HuH-7 (cell line): ENCODE measurements around the gene FIGN.

Experiments used
- DNase-seq: peaks from one replicate; pipeline ENCODE4 v3.0.0; 2011; ENCODE audit warnings: low spot score

Gene FIGN, protein sequence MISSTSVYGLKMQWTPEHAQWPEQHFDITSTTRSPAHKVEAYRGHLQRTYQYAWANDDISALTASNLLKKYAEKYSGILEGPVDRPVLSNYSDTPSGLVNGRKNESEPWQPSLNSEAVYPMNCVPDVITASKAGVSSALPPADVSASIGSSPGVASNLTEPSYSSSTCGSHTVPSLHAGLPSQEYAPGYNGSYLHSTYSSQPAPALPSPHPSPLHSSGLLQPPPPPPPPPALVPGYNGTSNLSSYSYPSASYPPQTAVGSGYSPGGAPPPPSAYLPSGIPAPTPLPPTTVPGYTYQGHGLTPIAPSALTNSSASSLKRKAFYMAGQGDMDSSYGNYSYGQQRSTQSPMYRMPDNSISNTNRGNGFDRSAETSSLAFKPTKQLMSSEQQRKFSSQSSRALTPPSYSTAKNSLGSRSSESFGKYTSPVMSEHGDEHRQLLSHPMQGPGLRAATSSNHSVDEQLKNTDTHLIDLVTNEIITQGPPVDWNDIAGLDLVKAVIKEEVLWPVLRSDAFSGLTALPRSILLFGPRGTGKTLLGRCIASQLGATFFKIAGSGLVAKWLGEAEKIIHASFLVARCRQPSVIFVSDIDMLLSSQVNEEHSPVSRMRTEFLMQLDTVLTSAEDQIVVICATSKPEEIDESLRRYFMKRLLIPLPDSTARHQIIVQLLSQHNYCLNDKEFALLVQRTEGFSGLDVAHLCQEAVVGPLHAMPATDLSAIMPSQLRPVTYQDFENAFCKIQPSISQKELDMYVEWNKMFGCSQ

GRCh38 chr2:163735685-163736432 is at the start of gene FIGN:
Gene FIGN, minus strand, starts transcription at chr2:163736008. Its CDS starts 1,081 bp downstream, at chr2:163734927.
- peak; percentile 77 for DNase-seq

GRCh38 chr2:163785162-163785561 is 49.4 kb upstream of the FIGN start:
- DNase-seq, result no peak

DNA sequence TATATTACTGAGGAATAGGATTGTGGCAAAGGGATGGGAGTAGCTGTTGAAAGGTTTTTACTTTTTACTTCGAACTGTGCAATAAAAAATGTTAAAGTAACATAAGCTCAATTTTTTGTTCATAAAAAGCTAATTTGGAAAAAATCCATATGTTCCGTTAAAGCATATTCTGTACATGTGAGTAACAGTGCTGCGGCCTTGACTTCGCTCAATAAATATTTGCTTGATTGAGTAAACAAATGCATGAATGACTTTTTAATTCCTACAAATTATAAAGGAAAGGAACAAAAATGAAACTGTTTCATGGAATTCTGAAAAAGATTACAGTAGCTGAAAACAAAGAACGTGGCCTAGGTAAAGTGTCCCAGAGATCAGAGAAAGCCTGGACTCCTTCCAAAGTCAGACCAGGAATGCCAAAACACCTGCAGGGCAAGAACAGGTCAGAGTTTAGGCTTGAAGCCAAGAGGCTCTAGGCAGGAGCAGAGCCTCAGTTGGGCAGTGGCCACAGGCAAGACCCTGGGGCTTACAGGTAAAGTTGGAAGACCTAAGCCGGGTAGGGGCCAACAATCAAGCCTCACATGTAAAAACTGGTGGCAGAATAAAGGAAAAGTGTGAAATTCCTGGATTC is 44.3 kb upstream of the FIGN start:
- DNase-seq, result no peak

GRCh38 chr2:163778045-163778781 is 42.4 kb upstream of the FIGN start:
- DNase-seq, result no peak

DNA sequence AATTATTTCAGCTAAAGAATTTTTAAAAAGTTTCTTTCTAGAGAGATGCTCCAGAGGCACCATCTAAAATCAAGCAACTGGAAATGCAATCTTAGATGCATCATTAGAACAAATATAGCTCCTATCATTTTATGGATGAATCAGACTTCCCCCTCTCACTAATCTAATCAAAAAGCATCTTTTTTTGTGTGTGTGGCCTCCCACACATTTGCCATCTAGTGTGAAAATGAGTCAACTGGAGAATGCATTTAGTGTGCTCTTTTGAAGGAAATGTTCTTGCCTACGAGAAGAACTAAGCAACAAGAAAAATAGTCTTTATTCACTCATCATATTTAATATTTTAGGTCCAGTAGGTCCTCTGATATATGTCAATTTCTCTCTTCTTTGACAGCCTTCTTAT is 39.5 kb upstream of the FIGN start:
- DNase-seq, result no peak

DNA sequence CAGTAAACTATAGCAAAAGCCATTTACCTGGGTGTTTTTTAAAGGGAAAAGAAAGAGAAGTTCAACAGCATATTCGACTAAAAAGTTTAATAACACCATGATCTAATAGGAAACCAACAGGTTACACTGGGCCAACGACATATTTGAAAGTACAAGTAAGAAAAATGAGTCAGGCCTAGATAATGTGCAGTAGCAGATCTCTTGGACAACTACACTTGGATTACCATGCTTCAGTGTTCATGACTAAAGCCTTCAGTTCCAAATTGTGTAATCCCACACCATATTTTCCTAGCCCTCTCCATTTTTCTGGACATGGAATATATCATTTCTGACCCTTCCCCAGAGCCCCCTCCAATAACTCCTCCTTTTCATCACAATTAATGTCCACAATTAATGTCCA is 39.1 kb upstream of the FIGN start:
- DNase-seq, result no peak

DNA sequence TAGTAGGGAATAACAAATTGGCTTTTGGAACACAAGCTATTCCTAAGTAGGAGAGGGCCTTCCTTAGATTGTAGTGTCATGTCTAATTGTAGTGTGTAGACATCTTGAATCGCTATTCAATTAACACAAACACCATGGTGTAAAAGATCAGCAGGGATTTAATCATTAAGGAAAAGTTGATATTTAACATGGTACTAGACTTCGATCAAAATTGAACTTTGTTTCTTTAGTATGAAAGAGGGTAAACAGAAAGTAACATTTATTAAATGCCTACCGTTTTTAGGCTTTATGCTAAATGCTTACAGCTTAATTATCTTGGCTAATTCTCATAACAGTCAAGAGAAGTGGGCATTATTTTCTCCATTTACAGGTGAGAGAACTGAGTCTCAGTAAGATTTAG is 37.5 kb upstream of the FIGN start:
- DNase-seq, result no peak

DNA sequence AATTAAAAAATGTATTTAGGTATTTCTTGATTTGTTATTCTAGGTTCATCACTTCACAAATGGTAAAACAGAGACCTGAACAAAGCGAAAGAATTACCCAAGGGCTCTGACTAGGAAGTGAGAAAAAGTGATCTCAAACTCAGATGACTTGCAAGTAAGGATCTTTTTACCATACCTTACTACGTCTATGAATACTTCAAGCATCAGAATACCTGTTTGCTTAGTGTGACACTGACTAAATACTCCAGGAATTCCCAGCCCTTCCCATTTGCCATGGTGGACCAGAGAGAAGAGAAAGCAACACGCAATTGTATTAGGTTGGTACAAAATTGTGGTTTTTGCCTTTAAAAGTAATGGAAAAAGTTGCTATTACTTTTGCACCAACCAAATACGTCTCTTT is 35.8 kb upstream of the FIGN start:
- DNase-seq, result no peak

GRCh38 chr2:163768881-163769695 is 33.3 kb upstream of the FIGN start:
- no peak for DNase-seq

- DNase-seq, result no peak
These were observed 31.3 kb upstream of the FIGN start for GRCh38 chr2:163767097-163767496.

- no peak for DNase-seq
These were observed 28.8 kb upstream of the FIGN start for GRCh38 chr2:163764566-163764965.

DNA sequence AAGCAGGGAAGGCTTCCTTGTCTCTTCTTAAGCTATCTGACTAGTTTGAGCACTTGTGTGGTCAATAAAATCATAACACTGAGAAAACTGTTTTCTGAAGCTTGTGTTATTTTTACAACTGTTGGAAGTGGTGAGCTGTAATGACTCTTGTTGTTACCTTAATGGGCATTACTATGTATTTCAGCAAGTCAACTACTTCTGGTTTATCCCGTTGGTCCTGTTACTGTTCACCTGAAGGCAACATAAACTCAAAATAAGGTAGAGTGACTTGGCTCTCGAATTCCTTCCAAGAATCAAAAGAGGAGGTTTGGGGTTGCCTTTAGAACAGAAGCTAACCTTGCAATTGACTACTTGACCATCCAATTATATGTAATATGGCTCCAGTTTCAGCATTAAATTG is 23.2 kb upstream of the FIGN start:
- no peak for DNase-seq

GRCh38 chr2:163757814-163758213 is 22.0 kb upstream of the FIGN start:
- DNase-seq, result no peak

- DNase-seq, result no peak
These were observed 20.8 kb upstream of the FIGN start for GRCh38 chr2:163756588-163756987.

DNA sequence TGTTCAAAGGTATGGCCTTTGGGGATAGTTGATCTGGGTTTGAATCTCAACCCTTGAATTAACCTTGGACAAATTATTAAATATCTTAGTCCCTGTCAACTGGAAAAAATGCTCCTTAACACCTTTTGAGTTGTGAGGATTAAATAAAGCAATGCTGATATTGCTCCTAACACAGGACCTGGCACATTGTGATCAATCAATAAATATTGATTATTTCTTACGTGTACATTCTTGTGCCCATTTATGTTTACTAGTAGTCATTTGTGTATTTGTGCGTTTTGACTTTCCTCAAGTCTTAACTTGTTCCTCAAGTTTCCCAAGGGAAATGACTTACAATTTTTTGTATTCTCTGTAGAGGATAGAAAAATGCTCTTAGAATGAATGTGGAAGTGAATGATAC is 19.6 kb upstream of the FIGN start:
- no peak for DNase-seq

- no peak for DNase-seq
These were observed 17.9 kb upstream of the FIGN start for GRCh38 chr2:163753726-163754125.

DNA sequence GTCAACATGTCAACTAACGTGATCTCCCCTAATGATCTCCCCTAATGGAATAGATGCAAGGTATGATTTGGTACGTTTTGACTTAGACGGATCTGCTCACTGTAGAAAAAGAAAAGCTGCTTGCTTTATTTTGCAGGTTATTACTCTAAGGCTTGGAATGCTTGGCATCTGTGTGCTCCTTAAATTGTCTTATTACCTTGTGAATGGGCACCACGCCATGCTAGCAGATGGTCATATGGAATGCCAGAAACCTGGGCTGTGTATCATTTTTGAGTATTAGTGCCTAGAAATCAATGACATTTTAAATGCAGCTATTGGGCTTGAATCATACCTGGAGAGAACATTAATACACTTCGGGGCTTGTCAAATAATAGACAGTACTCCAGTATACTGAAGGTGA is 16.5 kb upstream of the FIGN start:
- no peak for DNase-seq

GRCh38 chr2:163751696-163752095 is 15.9 kb upstream of the FIGN start:
- DNase-seq, result no peak

- no peak for DNase-seq
These were observed 12.6 kb upstream of the FIGN start for GRCh38 chr2:163748420-163748819.

DNA sequence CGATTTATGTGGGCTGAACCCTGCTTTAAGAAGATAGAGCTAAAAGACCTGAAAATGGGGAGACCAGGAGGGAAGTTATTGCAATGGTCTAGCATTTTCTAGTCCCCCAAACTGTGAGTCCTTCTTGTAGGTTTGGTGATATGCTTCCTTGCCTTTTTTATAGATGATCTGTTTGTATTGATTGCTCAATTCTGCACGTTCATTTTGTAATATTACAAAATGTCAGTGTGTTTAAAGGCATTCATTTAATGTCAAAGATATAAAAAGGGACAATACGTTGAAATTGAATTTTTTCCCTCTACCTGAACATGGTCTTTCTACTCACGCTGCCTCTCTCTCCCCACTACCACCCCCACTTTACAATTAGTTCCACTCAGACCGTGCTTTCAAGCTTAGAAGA is 5.6 kb upstream of the FIGN start:
- no peak for DNase-seq

DNA sequence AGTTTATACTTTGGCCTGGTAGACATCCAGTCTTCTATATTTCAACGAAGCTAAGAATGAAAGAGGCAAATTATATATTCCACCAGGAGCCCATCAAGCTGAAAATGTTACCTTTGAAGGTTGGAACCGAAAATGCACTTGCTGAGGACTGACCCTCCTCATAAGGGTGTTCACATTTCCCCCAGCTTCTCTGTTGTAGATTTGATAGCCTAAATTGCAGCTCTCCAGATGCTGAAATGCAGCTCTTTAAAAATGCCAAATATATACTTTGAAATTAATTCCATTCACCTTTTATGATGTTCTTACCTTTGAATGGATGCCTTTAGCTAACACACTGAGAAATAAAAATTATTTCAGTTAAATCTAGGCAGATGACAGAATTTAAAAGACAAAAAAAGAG is 1.8 kb upstream of the FIGN start:
- DNase-seq, result no peak
